ENCODE results near the gene CACNG6.
"Not testable (repeated sequence)": the region's sequence is repeated elsewhere in the genome, so short reads cannot be mapped to it uniquely, and the experiment has no call there.

The CACNG6 gene, protein sequence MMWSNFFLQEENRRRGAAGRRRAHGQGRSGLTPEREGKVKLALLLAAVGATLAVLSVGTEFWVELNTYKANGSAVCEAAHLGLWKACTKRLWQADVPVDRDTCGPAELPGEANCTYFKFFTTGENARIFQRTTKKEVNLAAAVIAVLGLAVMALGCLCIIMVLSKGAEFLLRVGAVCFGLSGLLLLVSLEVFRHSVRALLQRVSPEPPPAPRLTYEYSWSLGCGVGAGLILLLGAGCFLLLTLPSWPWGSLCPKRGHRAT

DNA sequence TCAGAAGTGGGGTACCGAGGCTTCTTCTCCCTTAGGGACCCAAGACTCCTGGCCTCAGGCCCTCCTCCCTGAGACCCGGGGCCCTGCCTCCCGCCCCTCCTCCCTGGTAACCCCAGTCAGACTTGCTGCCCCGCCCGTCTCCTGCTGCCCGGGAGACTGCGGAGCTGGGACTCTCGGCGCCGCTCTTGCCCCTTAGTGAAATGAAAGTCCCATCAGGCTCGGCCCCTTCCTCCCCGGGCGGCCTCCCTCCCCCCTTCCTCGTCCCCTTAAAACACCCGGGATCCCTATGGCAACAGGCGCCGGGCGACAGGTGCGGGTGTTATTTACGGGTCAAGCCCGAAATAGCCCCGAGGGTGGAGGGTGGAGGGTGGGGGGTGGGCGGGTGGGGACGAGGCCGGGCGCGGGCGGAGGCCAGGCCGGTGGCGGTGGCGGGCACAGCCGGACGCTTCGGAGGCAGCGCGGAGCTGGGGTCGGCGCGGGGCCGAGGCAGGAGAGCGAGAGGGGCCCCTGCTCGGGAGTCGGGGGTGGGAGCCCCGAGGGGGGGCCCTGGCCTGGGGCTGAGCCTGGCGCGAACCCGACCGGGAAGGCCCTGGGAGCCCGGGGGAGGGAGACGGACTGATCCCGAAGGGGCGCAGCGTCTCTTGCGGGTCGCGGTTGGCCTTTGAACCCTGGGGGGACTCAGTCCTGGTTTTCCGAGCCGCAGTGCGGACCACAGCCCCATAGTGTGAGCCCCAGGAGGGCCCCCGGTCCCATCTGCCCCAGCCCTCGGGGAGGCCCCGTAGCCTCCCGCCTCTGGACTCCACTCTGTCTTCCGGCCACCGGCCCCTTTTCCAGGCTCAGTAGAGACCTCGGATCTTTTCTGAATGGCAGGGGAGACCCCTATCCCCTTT is at the start of gene CACNG6:
Gene CACNG6 (plus strand): TSS at position 414 of the 890 bp plus-strand sequence. CDS start 1,241 bp downstream, outside the sequence.
- DNase-seq (ENCODE audit: low spot score), result no peak

DNA sequence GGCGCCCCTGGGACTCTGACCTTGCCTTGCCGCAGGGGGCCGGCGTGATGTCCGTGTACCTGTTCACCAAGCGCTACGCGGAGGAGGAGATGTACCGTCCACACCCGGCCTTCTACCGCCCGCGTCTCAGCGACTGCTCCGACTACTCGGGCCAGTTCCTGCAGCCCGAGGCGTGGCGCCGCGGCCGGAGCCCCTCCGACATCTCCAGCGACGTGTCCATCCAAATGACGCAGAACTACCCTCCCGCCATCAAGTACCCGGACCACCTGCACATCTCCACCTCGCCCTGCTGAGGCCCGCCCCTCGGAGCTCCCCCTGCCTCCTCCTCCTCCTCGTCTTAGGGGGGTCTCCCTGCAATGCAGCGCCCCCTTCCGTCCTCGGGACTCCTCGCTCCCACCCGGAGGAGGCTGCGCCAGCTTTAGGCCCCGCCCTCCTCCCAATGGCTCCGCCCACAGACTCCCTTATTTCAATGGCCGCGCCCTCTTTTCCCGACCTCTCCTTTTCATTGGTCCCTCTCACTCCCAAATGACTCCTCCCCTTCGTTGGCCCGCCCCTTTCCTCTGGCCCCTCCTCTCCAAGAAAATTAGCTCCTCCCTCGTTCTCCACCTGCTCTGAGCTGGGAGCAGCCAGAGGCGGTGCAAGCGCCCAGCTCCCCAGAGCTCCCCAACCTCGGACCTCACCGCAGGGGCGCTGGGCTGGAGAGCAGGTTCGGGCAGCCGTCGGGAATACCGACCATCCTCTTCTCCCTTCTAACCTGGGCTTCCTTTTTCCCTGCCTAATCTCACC is 49.2 kb upstream of the CACNG6 start:
- peak; percentile 41 for DNase-seq (ENCODE audit: low spot score)

DNA sequence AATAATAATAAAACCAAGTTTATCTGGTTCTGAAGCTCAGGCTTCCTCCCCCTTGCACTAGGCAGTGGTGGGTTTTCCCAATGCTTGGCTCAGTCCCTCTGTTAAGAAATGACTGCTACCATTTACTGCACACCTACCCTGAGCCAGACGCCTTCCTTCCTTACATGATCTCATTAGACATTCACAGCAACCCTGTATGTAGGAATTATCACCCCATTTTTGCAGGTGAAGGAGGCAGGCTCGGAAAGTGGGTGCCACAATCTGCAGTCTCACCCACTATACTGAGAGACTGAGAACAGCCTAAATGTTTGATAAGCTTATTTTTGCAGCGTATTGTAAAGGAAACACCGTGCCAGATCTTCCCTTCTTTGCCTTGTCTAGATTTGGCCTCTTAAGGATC is 47.0 kb upstream of the CACNG6 start:
- no peak for DNase-seq (ENCODE audit: low spot score)

DNA sequence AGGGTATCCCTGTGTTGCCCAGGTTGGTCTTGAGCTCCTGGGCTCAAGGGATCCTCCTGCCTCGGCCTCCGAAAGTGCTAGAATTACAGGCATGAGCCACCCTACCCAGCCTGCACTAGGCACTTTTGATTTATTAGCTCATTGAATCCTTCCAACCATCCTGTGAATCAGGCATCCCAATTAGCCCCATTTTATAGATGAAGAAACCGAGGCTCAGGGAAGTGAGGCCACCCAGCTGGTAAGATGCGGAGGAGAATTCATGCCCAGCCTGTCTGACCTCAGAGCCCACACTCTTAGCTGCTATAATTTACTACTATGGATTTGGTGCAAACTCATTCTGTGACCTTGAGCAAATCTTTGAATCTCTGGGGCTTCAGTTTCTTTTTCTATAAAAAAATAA is 46.5 kb upstream of the CACNG6 start:
- DNase-seq (ENCODE audit: low spot score), result no peak

DNA sequence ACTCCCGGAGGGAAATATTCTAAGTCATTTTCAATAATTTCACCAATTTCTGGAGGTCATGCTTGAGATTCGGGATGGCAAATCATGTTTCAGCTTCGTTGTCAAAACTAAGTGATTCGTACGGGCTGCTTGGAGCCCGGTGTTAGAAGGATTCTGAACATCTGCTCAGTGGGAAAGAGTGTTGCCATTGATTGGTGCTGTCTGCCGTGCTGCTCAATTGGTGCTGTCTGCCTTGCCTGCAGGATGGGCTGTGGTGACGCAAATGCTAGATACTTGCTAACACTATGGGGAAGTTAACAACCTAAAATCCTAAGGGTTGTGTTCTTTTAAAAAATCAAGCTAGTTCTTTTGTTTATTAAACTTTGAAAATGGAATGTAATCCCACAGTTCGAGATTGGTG is 46.0 kb upstream of the CACNG6 start:
- no peak for DNase-seq (ENCODE audit: low spot score)

DNA sequence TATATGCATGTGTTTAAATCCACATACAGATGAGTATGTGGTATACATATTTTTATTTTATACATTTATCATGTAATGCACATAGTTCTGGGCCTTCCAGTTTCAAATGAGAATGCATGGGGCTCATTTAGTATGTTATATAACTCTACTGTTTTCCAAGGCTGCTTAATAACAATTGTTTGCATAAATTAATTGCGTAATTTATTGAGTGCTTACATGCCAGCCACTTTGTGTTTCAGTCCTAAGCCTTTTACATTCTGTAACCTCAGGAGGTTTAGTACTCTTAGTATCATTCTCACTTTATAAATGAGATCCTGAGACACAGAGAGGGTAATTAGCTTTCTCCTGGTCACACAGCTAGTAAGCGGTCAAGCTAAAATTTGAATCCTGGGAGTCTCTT is 45.4 kb upstream of the CACNG6 start:
- DNase-seq (ENCODE audit: low spot score), result no peak

DNA sequence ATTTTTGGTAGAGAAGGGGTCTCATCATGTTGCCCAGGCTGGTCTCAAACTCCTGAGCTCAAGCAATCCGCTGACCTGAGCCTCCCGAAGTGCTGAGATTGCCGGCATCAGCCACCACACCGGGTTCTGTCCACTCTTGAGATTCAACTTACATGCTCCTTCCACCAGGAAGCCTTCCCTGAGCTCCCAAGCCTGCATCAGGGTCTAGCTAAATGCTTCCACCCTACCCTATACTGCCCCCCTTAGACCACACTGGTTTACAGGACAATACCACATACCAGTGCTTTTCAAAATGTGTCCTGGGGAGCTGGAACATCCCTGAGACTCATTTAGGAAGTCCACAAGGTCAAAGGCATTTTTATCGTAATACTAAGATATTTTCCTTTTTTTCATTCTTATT is 43.8 kb upstream of the CACNG6 start:
- peak; percentile 42 for DNase-seq (ENCODE audit: low spot score)

DNA sequence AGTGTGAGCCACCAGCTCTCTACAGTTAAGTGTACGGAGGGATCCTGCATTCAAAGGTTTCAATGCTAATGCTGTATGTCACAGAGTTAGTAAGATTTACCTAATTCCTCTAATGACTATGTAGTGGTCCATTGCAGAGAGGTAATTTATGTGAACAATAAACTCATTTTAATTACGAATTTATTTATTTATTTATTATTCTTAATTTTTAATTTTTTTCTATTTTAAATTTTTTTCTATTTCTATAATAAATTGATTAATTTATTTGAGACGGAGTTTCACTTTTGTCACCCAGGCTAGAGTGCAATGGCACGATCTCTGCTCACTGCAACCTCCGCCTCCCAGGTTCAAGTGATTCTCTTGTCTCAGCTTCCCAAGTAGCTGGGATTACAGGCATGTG is 42.8 kb upstream of the CACNG6 start:
- not testable (repeated sequence) for DNase-seq (ENCODE audit: low spot score)

DNA sequence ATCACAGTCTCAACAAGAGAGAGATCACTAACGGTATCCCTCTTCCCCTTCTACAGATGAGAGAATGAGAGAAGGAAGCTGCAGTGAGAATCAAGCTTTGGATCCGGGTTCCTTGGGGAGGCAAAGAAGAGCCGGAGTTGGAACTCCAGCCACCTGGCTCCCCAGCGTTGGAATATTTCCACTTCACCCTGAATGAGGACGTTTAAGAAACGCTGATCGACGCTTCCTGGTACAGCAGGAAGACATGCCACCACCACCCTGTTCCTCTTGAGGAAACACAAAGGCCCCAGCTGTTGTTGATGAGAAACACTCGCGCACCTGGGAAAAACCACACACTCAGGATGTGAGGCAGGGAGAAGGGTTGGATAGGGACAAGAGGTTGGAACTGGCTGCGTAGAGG is 40.0 kb upstream of the CACNG6 start:
- DNase-seq (ENCODE audit: low spot score), result no peak

DNA sequence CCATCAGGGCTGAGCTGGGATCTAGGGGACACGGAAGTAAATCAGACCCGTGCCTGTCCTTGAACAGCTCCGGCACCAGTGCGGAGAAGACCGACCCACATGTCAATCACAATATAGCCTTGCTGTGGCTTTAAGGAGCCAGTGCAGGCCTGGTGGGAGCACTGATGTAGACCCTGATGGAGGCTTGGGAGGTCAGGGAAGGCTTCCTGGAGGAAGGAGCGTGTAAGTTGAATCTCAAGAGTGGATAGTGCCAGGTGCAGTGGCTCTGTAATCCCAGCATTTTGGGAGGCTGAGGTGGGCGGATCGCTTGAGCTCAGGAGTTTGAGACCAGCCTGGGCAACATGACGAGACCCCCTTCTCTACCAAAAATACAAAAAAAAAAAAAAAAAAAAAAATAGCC is 39.5 kb upstream of the CACNG6 start:
- DNase-seq (ENCODE audit: low spot score), result no peak

DNA sequence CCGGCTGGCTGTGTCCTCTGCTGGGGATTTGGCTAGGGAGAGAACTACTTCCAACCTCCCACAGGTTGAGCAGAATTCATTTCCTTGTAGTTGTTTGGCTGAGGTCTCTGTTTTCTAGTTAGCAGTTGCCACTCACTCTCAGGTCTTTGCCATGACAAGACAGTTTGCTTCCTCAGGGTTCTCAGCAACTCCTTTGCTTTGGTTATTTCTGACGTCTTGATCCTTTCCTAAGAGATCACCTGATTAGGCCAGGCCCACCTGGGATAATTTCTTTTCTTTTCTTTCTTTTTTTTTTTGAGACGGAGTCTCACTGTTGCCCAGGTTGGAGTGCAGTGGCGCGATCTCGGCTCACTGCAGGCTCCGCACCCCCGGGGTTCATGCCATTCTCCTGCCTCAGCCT is 38.1 kb upstream of the CACNG6 start:
- no peak for DNase-seq (ENCODE audit: low spot score)

DNA sequence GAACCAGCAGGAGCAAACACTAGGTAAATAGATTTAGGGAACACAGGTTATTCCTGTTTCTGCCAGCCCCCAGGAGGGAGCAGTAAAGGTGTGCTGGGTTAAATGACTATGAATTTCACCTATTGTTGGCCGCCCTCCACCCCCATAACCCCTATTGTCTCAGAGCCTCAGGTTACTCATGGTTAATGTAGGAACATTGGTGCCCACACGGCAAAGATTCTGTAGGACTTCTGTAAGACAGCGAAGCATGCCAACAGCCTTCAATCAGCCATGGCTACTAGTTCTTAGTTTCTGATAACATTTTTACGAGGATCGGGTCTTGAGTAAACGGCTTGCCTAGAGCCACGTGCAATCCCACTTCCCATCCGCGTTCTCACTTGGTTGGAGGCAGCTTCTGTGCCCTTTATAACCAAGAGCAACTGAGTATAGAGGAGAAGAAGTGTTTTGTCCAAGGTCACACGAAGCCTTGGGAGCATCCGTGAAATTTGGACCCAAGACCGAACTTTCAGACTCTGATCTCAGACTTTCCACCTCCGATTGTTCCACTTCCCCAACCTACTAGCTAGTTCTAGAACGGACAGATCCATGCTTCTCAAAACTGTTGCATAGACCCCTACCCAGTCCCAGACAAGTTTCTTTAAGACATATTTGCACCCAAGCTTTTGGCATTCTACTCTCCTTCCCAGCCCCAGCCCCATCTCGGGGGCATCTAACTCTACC is 33.8 kb upstream of the CACNG6 start:
- DNase-seq (ENCODE audit: low spot score), result no peak

DNA sequence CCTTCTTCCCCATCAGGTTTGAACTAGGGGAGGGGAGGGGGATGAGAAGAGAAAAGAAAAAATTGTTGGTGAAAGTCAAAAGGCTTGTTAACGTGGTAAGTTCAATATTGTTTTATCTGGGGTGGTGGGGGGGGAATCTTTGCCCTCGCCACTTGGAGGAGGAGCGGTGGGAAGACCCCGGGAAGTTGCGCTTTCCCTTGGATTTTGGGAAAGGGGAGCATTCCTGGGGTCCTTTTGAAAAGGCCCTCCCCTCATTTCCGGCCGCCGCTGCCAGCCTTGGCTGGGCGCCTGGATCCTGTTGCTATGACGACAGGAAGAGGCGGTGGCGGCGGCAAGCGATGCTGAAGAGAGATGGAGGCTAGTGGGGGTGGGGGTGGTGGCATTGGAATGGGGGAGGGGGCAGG is 33.3 kb upstream of the CACNG6 start:
- no peak for DNase-seq (ENCODE audit: low spot score)

DNA sequence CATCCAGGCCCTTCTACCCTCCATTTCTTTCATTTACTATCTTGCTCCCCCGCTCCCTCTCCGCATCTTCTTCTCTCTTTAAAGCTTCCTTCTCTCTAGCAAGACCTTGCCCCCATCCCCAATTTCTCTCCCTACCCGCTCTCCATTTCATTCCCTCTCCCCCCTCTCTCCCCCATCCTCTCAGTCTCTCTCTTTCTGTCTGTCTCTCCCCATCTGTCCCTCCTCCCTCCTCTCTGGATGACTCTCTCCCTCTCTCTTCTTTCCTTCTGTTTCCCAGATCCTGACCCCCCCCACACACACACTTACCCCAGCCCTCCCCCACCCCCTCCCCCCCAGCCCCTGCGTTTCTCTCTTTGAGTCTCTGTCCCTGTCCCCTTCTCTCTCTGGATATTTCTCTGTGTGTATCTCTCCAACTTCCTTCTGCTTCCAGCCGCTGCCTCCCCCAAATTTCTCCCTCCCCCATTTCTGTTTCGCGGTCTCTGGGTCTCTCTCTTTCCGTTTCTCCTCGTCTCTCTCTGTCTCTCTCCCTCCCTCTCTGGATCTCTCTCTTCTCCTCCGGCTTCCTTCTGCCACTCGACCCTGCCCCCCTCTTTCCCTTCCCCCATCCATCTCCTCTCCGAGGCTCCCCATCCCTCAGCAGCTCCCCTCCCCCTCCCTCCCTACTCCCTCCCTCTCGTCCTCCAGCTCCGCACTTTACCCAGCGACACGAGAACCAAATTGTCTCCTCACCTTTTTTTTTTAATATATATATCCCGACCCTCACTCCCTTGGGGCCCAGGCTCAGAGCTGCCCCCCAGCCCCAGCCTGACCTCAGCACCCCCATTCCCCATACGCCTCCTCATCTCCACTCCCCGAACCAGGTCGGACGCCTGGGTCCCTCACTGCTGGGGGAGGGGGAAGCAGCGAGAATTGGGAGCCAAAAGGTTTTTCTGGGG is 32.3 kb upstream of the CACNG6 start:
- no peak for DNase-seq (ENCODE audit: low spot score)

DNA sequence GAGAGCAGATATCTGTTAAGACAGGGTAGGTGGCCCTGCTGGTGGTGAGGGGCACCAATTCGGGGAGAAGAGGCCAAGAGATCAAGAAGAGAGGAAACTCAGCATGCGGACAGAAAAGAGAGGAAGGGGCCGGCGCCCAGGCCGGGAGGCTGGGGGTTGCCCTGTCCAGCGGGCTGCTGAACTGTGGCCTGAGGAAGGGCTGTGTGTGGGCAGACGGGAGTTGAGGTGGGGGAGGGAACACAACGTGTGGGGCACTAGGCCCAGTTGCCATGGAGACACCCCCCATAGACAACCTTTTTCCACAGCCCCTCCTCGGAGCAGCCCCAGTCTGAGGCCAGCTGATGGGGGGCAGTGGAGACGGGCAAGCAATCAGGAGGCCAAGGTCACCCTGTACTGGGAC is 31.2 kb upstream of the CACNG6 start:
- DNase-seq (ENCODE audit: low spot score), result no peak

DNA sequence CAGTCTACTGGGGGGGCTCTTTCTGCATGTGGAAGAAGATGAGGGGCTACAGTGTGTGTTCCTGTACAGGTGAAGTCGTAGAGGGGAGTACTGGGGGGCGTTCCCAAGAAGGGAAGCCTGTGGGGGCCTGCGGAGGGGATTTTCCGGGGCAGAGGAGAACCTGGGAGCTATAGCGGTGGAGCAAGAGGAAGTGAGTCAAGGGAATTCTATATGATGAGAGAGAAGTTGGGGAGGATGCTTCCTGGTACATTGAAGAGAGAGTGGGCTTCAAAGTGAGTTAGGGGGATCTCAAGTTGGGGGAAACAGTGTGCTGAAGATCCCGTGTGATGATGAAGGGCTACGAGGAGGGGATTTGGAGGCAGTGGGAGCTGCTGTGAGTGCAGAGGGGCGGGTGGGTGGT is 30.6 kb upstream of the CACNG6 start:
- DNase-seq (ENCODE audit: low spot score), result no peak

DNA sequence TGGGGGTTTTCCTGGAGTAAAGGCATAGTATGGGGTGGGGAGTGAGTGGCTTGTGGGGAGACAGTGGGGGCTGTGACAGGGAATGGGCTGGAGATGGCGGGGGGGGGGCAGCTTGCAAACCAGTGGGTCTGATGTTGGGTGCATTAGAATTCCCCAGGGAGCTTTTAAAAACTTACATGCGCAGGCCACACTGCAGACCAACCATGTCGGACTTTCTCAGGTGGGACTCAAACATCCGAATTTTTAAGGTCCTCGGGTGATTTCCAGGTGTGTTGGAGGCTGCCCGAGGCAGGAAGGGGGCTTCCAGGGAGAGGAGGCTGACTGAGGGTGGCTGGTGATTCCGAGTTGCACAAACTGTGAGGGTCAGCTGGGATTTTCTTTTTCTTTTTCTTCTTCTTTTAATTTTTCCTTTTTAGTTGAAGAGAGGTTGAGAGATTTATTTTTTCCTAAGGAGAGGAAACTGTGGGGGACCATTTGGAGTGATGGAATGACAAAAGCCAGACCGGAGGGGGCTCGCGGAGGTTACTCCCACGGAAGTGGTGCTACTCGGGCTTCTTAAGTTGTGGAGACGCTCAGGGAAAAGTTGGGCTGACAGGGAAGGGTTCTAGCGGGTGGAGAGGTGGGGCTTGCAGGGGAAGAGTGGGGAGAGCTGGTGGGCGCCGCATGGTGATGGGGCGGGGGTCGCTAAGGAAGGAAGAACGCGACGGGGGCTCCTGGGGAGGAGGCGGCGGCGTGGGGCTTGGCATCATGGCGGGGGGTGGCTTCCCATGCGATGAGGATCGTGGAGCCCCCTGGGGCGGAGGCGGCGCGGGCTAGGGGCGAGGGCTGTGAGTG is 29.7 kb upstream of the CACNG6 start:
- peak; percentile 53 for DNase-seq (ENCODE audit: low spot score)

DNA sequence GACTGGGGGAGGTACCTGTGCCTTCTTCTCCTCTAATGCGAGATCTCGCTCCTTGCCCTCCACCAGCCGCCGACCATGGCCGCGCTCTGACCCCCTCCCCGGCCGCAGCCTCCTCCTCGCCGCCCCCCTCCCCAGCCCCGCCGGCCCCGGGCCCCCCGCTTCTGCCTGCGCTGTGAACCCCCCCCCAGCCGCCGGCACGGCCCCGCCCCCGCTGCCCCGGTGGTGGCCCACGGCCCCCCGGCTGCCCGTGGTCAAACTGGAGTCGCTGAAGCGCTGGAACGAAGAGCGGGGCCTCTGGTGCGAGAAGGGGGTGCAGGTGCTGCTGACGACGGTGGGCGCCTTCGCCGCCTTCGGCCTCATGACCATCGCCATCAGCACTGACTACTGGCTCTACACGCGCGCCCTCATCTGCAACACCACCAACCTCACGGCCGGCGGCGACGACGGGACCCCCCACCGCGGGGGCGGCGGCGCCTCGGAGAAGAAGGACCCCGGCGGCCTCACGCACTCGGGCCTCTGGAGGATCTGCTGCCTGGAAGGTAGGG is 28.5 kb upstream of the CACNG6 start, which contains the start of gene CACNG8:
Gene CACNG8 (plus strand): TSS at position 51 of the 545 bp plus-strand sequence.
- no peak for DNase-seq (ENCODE audit: low spot score)

DNA sequence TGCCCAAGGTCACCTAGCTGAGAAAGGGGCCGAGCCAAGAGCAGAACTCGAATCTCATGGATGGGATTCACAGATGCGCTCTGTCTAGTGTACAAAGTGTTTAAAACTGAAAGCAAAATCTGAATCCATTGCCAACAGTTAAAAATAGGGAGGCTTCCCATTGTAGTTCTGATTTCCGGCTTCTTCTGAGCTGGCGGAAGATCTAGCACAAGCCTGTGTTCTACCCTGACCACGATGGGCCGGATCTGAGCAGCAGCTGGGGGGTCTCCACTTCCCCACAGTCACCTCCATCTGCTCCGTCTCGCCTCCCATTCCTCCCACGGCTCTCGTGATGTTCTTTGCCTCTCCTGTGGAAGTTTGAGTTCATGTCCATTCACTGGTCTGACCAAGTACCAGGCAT is 26.3 kb upstream of the CACNG6 start:
- DNase-seq (ENCODE audit: low spot score), result no peak

DNA sequence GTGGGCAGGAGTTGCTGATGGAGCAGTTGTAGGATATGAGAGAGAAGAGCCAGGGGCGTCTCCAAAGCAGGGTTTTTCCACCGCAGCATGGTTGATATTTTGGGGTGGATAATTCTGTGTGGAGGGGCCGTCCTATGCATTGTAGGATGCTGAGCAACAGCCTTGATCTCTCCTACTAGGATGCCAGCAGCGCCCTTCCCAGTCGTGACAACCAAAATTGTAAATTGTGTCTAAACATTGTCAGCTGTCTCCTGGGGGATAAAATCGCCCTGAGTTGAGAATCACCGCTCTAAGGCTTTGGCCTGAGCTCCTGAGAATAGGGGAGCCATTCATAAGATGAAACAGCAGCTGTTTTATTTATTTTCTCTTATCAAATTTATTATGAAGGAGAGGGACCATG is 24.5 kb upstream of the CACNG6 start:
- no peak for DNase-seq (ENCODE audit: low spot score)

Measured in cerebellar cortex (tissue), 1 donor.